GM12872 (cell line): Measurements from ENCODE around the gene SLA2.

Source experiments
- TF ChIP-seq, protein P1 (sequence below): IDR thresholded peaks from 3 replicates; pipeline ENCODE4 v1.5.1; 2011; ENCODE audit warnings: low read depth, mild to moderate bottlenecking, low read length, moderate library complexity; ENCODE audit not compliant: insufficient read depth

Gene SLA2

DNA sequence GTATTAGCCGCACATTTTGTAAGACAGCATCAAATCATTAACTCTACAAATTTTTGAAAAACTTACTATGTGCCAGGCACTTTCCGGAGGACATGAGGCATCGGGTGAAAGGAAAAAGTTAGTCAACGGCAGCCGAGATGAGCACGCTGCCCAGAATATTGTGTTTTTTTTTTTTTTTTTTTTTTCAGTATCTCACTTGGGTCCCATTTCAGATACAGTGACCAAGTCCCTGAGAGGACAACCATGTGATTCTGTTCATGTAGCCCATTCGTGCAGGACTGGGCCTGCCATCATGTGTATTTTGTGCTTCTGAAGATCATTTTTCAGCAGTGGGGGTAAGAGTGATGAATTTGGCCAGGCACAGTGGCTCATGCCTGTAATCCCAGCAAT, 1.3 kb downstream of the SLA2 start:
- TF ChIP-seq, protein P1, sequence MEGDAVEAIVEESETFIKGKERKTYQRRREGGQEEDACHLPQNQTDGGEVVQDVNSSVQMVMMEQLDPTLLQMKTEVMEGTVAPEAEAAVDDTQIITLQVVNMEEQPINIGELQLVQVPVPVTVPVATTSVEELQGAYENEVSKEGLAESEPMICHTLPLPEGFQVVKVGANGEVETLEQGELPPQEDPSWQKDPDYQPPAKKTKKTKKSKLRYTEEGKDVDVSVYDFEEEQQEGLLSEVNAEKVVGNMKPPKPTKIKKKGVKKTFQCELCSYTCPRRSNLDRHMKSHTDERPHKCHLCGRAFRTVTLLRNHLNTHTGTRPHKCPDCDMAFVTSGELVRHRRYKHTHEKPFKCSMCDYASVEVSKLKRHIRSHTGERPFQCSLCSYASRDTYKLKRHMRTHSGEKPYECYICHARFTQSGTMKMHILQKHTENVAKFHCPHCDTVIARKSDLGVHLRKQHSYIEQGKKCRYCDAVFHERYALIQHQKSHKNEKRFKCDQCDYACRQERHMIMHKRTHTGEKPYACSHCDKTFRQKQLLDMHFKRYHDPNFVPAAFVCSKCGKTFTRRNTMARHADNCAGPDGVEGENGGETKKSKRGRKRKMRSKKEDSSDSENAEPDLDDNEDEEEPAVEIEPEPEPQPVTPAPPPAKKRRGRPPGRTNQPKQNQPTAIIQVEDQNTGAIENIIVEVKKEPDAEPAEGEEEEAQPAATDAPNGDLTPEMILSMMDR: no peak

GRCh38 chr20:36644032-36644705, 1.8 kb downstream of the SLA2 start:
- TF ChIP-seq, protein P1: no peak

GRCh38 chr20:36642136-36642535, 3.9 kb downstream of the SLA2 start:
- TF ChIP-seq, protein P1: no peak

DNA sequence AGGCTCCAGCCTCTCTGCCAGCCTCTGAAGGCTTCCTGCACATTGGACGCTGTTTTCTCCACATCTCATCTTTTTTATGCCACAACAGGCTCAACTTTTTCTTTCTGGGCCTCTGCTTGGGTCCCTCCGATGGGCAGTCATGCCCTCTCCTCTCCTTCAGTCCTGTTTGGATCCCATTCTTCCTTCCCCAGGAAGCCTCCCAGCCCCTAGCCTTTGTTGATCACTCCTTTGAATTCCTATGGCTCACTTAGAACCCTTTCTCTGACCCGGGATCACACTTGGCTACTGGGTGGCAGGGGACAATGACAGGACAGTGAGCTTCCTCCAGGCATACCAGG, 4.5 kb downstream of the SLA2 start:
- TF ChIP-seq, protein P1: no peak

DNA sequence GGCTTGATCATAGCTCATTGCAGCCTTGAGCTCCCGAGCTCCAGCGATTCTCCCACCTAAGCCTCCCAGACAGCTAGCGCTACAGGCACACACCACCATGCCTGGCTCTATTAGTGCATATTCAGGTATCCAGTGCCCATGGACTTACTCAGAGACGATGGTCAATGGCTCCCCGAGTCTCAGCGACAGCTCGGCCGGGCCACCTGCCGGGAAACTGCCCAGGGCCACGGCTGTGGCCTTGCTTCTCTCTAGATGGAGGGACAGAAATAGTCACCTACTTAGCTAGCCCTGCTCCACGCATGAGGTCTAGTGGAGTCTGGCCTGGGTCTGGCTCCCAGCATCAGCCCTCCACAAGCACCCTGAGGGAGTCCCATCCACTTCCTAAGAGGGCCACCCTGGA, 11.7 kb downstream of the SLA2 start:
- TF ChIP-seq, protein P1: no peak

- TF ChIP-seq, protein P1: no peak
These were observed 12.7 kb downstream of the SLA2 start for GRCh38 chr20:36633285-36633772.

GRCh38 chr20:36632487-36633284, 13.3 kb downstream of the SLA2 start:
- TF ChIP-seq, protein P1: no peak
